Endothelial cell (in vitro differentiated cells): ENCODE results near the gene YJEFN3. TPM values are rescaled to one million over a fixed set of nuclear protein-coding genes. Genes with fewer than 3 reads are reported as not detected.

ENCODE experiments used
- DNase-seq: peaks from one replicate; pipeline ENCODE4 v3.0.0; 2021; ENCODE audit warnings: low spot score
- H3K27ac Mint-ChIP-seq: one replicate; pipeline ENCODE4 v1.8.0; 2021; ENCODE audit warnings: mixed read lengths, inconsistent platforms; ENCODE audit not compliant: unreplicated experiment
- H3K27me3 Mint-ChIP-seq: one replicate; pipeline ENCODE4 v1.8.0; 2021; ENCODE audit warnings: mild to moderate bottlenecking, moderate library complexity, mixed read lengths, inconsistent platforms; ENCODE audit not compliant: unreplicated experiment
- H3K36me3 Mint-ChIP-seq: one replicate; pipeline ENCODE4 v1.8.0; 2021; ENCODE audit warnings: mild to moderate bottlenecking, low read depth, mixed read lengths, inconsistent platforms; ENCODE audit not compliant: unreplicated experiment
- H3K4me1 Mint-ChIP-seq: one replicate; pipeline ENCODE4 v1.8.0; 2021; ENCODE audit warnings: mild to moderate bottlenecking, mixed read lengths, inconsistent platforms; ENCODE audit not compliant: unreplicated experiment
- H3K4me3 Mint-ChIP-seq: one replicate; pipeline ENCODE4 v1.8.0; 2021; ENCODE audit warnings: mild to moderate bottlenecking, mixed read lengths, inconsistent platforms; ENCODE audit not compliant: unreplicated experiment
- H3K9me3 Mint-ChIP-seq: one replicate; pipeline ENCODE4 v1.8.0; 2021; ENCODE audit warnings: mixed read lengths, inconsistent platforms; ENCODE audit not compliant: unreplicated experiment
- total RNA-seq: library from RNA; stranded (reverse); fragmentation: NEBNext Ultra II Directional; extraction: Animal tissue kit (Norgen Biotek cat#: 25700); gene quantifications from one replicate; pipeline ENCODE4 v1.2.1, GENCODE V29; 2021; ENCODE audit not compliant: unreplicated experiment
- TF ChIP-seq, protein P1 (sequence below): fragments of 200-600 bp; sonication (generic); IDR thresholded peaks from one replicate; pipeline ENCODE4 v1.5.0; 2021; ENCODE audit warnings: antibody characterized with exemption; ENCODE audit not compliant: unreplicated experiment

The YJEFN3 gene
- total RNA-seq, 1 donor from 2014 or later: 5.2 TPM

DNA sequence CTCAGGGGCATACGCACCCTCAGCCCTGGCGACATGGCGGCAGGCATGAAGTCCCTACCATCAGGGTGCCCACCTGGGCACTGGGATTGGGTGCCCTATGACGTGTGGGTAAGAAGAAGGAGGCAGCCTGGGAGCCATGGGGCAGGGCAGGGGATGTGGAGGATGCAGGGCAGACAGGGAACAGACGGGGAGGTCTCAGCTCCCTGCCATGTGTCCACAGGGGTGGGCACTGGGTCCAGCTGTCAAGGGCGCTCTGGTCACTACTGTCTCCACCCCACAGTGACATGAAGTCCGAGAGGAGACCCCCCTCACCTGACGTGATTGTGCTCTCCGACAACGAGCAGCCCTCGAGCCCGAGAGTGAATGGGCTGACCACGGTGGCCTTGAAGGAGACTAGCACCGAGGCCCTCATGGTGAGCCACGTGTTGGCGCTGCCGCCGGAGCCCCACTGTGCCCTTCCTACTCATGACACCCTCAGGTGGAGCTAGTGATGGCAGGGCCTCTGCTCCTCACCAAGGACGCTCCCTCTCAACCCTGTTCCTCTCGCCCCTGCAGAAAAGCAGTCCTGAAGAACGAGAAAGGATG lies 36.6 kb upstream of the YJEFN3 start:
- Mint-ChIP-seq H3K27ac (no peak overlapping the region), H3K9me3 (no peaks in the 10 kb centered on the region), H3K36me3 (peaks cover 15% of the 10 kb centered on the region)

DNA sequence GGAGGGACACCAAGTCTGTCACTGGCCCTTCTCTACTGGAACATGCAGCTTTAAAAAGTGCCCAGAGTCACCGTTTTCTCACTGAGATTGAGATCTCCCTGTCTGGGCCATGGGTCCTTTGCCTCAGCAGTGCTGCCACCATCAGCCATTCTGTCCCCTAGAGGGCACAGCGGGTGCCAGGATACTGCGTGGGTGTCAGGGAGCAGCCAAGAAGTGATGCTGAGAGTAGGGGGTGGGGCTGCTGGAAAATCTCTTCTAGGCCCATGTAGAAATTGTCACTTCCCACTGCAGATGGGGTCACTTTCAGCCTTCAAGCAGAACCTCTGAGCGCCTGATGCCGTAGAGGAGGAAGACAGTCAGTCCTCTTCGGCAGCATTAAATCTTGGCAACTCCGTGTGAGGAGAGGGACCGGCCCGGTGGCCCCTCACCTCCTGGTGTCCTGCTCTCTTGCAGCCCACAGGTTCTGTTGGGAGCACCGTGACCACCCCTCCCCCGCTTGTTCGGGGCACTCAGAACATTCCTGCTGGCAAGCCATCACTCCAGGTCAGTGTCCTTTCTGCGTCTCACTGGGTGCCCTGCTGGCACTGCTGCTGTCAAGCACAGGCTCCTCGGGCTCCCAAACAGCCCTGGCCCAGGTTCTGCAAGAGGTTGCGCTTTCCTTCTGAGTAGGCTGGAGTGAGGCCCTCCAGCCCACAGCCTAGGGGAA lies 34.7 kb upstream of the YJEFN3 start:
- H3K27me3 Mint-ChIP-seq: peaks cover 24% of the 10 kb centered on the region
- TF ChIP-seq, protein P1, sequence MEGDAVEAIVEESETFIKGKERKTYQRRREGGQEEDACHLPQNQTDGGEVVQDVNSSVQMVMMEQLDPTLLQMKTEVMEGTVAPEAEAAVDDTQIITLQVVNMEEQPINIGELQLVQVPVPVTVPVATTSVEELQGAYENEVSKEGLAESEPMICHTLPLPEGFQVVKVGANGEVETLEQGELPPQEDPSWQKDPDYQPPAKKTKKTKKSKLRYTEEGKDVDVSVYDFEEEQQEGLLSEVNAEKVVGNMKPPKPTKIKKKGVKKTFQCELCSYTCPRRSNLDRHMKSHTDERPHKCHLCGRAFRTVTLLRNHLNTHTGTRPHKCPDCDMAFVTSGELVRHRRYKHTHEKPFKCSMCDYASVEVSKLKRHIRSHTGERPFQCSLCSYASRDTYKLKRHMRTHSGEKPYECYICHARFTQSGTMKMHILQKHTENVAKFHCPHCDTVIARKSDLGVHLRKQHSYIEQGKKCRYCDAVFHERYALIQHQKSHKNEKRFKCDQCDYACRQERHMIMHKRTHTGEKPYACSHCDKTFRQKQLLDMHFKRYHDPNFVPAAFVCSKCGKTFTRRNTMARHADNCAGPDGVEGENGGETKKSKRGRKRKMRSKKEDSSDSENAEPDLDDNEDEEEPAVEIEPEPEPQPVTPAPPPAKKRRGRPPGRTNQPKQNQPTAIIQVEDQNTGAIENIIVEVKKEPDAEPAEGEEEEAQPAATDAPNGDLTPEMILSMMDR: no peak
- H3K4me1 Mint-ChIP-seq: peaks cover 9% of the 10 kb centered on the region
- H3K36me3 Mint-ChIP-seq: peaks cover 20% of the 10 kb centered on the region
- H3K4me3 Mint-ChIP-seq: no peak overlapping the region
- no peak for DNase-seq
- H3K9me3 Mint-ChIP-seq: no peaks in the 10 kb centered on the region
- no peak overlapping the region for H3K27ac Mint-ChIP-seq

More for the DNA sequence above, 36.6 kb upstream of the YJEFN3 start:
- TF ChIP-seq, protein P1: no peak
- H3K4me1 Mint-ChIP-seq: peaks cover 23% of the 10 kb centered on the region
- peaks cover 20% of the 10 kb centered on the region for H3K27me3 Mint-ChIP-seq
- no peak for DNase-seq
- no peak overlapping the region for H3K4me3 Mint-ChIP-seq

DNA sequence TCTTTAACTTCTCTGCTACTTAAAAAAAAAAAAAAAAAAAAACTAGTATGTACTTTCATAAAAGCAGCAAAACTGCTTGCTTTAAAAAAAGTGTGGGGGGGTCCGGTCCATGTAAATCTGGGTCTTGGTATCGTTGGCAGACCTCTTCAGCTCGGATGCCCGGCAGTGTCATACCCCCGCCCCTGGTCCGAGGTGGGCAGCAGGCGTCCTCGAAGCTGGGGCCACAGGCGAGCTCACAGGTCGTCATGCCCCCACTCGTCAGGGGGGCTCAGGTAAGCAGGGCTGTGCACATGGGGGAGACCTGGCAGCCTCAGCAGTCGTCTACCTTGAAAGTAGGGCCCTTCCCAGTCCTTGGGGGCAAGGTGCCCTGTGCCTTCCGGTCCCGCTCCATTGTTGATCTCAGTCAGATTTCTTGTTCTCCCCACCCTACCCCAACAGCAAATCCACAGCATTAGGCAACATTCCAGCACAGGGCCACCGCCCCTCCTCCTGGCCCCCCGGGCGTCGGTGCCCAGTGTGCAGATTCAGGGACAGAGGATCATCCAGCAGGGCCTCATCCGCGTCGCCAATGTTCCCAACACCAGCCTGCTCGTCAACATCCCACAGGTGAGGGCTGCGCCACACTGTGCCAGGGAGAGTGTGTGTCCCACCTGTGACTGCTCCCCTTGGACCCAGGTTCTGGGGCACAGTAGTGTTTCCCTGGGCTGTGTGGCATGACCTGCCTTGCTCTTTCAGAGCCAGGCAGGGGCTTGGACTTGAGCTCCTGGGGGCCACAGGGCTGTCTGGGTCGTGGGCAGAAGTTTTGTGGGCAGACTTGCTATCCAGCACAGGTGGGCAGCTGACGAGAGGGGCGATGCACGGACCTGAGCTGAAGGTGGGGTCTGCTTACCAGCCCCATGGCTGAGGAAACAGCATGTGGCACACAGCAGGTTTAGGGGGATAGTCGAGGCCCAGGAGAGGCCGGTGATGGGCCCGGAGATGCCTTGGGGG lies 32.8 kb upstream of the YJEFN3 start:
- H3K4me3 Mint-ChIP-seq: no peak overlapping the region
- no peak for DNase-seq
- peaks cover 20% of the 10 kb centered on the region for H3K36me3 Mint-ChIP-seq
- TF ChIP-seq, protein P1: no peak
- no peaks in the 10 kb centered on the region for H3K9me3 Mint-ChIP-seq
- no peaks in the 10 kb centered on the region for H3K4me1 Mint-ChIP-seq
- peaks cover 23% of the 10 kb centered on the region for H3K27me3 Mint-ChIP-seq
- no peak overlapping the region for H3K27ac Mint-ChIP-seq

DNA sequence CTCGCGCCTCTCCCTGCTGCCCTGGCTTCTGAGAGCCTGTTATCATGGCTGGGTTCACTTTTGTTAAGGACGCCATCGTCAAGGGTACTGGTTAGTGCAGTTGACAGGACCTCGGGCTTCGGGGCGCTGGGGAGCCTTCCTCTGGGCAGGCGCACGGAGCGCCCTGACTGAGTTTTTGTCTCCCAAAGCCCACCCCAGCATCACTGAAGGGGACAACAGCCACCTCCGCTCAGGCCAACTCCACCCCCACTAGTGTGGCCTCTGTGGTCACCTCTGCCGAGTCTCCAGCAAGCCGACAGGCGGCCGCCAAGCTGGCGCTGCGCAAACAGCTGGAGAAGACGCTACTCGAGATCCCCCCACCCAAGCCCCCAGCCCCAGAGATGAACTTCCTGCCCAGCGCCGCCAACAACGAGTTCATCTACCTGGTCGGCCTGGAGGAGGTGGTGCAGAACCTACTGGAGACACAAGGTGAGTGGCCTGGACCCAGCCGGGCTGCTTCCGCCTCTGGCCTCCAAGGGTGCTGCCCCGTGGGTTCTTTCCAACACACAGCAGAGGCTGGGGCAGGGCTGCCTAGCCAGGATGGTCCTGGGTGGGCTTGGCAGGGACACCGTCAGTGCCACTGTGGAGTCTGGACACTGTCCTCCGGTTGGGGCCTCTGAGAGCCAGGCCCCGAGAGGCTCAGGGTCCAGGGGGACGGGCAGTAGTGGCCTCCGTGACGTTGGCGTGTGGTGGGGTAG lies 30.3 kb upstream of the YJEFN3 start:
- H3K9me3 Mint-ChIP-seq: no peaks in the 10 kb centered on the region
- peaks cover 27% of the 10 kb centered on the region for H3K27me3 Mint-ChIP-seq

More for the DNA sequence above, 30.3 kb upstream of the YJEFN3 start:
- Mint-ChIP-seq H3K4me1 (no peaks in the 10 kb centered on the region), H3K27ac (no peak overlapping the region), H3K4me3 (no peak overlapping the region), H3K36me3 (peaks cover 39% of the 10 kb centered on the region)
- TF ChIP-seq, protein P1: no peak
- no peak for DNase-seq
